GM23338 (cell line): Measurements from ENCODE around the gene KRT17. TPM values are rescaled to one million over a fixed set of nuclear protein-coding genes. Genes with fewer than 3 reads are reported as not detected.

Experiments used
- ATAC-seq: fragments of 200-7000 bp; cut with Tn5 transposase; 3 replicates; pipeline ENCODE4 v1.9.1; 2020
- DNase-seq: peaks from one replicate; pipeline ENCODE4 v3.0.0-alpha.2; 2015; ENCODE audit warnings: low spot score
- H2AFZ ChIP-seq: fragments of 200-600 bp; sonication (generic); 2 replicates; pipeline ENCODE4 v1.8.0; 2016; ENCODE audit warnings: antibody characterized with exemption, mild to moderate bottlenecking, moderate library complexity
- H3F3A ChIP-seq: fragments of 200-600 bp; sonication (generic); replicated peaks from 2 replicates; pipeline ENCODE4 v1.8.0; 2017; ENCODE audit warnings: antibody characterized with exemption, mixed run types, low read depth
- H3K27ac ChIP-seq: fragments of 200-600 bp; sonication (generic); 2 replicates; pipeline ENCODE4 v1.6.1; 2016; ENCODE audit warnings: low read depth
- H3K27me3 ChIP-seq: fragments of 200-600 bp; sonication (generic); 2 replicates; pipeline ENCODE4 v1.8.0; 2016; ENCODE audit warnings: mild to moderate bottlenecking, mixed run types, moderate library complexity; ENCODE audit not compliant: insufficient read depth
- H3K36me3 ChIP-seq: fragments of 200-600 bp; sonication (generic); 2 replicates; pipeline ENCODE4 v1.8.0; 2016; ENCODE audit warnings: mild to moderate bottlenecking; ENCODE audit not compliant: insufficient read depth
- H3K4me1 ChIP-seq: fragments of 200-600 bp; sonication (generic); 2 replicates; pipeline ENCODE4 v1.8.0; 2016; ENCODE audit warnings: mild to moderate bottlenecking, moderate library complexity; ENCODE audit not compliant: insufficient read depth
- H3K4me2 ChIP-seq: fragments of 200-600 bp; sonication (generic); 2 replicates; pipeline ENCODE4 v1.7.1; 2017; ENCODE audit warnings: mixed run types
- H3K4me3 ChIP-seq: fragments of 200-600 bp; sonication (generic); 2 replicates; pipeline ENCODE4 v1.6.1; 2016; ENCODE audit warnings: mixed run types
- H3K79me2 ChIP-seq: fragments of 200-600 bp; sonication (generic); replicated peaks from 2 replicates; pipeline ENCODE4 v1.8.0; 2017; ENCODE audit warnings: mild to moderate bottlenecking; ENCODE audit not compliant: insufficient read depth
- H3K9me2 ChIP-seq: fragments of 200-600 bp; sonication (generic); 2 replicates; pipeline ENCODE4 v1.8.0; 2017; ENCODE audit not compliant: insufficient read depth
- H4K20me1 ChIP-seq: fragments of 200-600 bp; sonication (generic); replicated peaks from 2 replicates; pipeline ENCODE4 v1.8.0; 2017; ENCODE audit warnings: mild to moderate bottlenecking; ENCODE audit not compliant: insufficient read depth
- H3K27ac Mint-ChIP-seq: 2 replicates; pipeline ENCODE4 v1.8.0; 2020; ENCODE audit warnings: inconsistent platforms, mild to moderate bottlenecking, moderate library complexity, mixed read lengths
- H3K27me3 Mint-ChIP-seq: 3 replicates; pipeline ENCODE4 v1.8.0; 2022; ENCODE audit warnings: low read depth, mild to moderate bottlenecking, moderate library complexity, mixed read lengths, inconsistent platforms; ENCODE audit not compliant: insufficient read depth, poor library complexity
- H3K36me3 Mint-ChIP-seq: 3 replicates; pipeline ENCODE4 v1.8.0; 2021; ENCODE audit warnings: low read depth, mild to moderate bottlenecking, inconsistent platforms, moderate library complexity, mixed read lengths
- H3K4me1 Mint-ChIP-seq: 3 replicates; pipeline ENCODE4 v1.8.0; 2020; ENCODE audit warnings: mild to moderate bottlenecking, inconsistent platforms, mixed read lengths
- H3K4me3 Mint-ChIP-seq: 3 replicates; pipeline ENCODE4 v1.8.0; 2021; ENCODE audit warnings: moderate library complexity, mild to moderate bottlenecking, inconsistent platforms, mixed read lengths
- H3K9me3 Mint-ChIP-seq: 3 replicates; pipeline ENCODE4 v1.8.0; 2020; ENCODE audit warnings: moderate library complexity, mild to moderate bottlenecking, inconsistent platforms, mixed read lengths
- CREB1 ChIP-seq: fragments of 250-450 bp; sonication (Bioruptor Pico); IDR thresholded peaks from 2 replicates; pipeline ENCODE4 v1.5.0; 2020; ENCODE audit warnings: low read depth, mild to moderate bottlenecking, moderate library complexity
- EZH2 ChIP-seq: fragments of 200-600 bp; sonication (generic); IDR thresholded peaks from one replicate; pipeline ENCODE4 v1.8.0; 2017; ENCODE audit warnings: antibody characterized with exemption, mild to moderate bottlenecking, low read depth; ENCODE audit not compliant: unreplicated experiment
- EZH2phosphoT487 ChIP-seq: fragments of 200-600 bp; sonication (generic); IDR thresholded peaks from one replicate; pipeline ENCODE4 v1.8.1; 2018; ENCODE audit warnings: antibody characterized with exemption; ENCODE audit not compliant: unreplicated experiment
- JUNB ChIP-seq: IDR thresholded peaks from one replicate; pipeline ENCODE4 v1.6.1; 2016; ENCODE audit warnings: antibody characterized with exemption; ENCODE audit not compliant: unreplicated experiment
- NANOG ChIP-seq: IDR thresholded peaks from 2 replicates; pipeline ENCODE4 v1.6.1; 2016; ENCODE audit warnings: antibody characterized with exemption, borderline replicate concordance
- POLR2AphosphoS5 ChIP-seq: IDR thresholded peaks from 2 replicates; pipeline ENCODE4 v1.6.1; 2016; ENCODE audit warnings: antibody characterized with exemption, low read depth
- STAT1 ChIP-seq: IDR thresholded peaks from one replicate; pipeline ENCODE4 v1.6.1; 2016; ENCODE audit warnings: antibody characterized with exemption; ENCODE audit not compliant: unreplicated experiment
- ZNF114 ChIP-seq: fragments of 250-450 bp; sonication (Bioruptor Pico); IDR thresholded peaks from 2 replicates; pipeline ENCODE4 v1.5.0; 2020; ENCODE audit warnings: mild to moderate bottlenecking, moderate library complexity
- ZNF331 ChIP-seq: fragments of 250-450 bp; sonication (Bioruptor Pico); IDR thresholded peaks from 2 replicates; pipeline ENCODE4 v1.5.0; 2020; ENCODE audit warnings: low read depth, mild to moderate bottlenecking, moderate library complexity
- polyA plus RNA-seq: library from polyadenylated mRNA; unstranded; fragments of >200 nt; fragmentation: Nextera tagmentation; extraction: Ambion mirVana; gene quantifications from 2 replicates; pipeline ENCODE4 v1.2.1, GENCODE V29; 2016
- total RNA-seq: library from RNA; depleted of rRNA; stranded (reverse); fragments of >200 nt; shearing (Covaris generic); gene quantifications from 2 replicates; pipeline ENCODE4 v1.2.3, GENCODE V29; 2014
- TF ChIP-seq, protein P1 (sequence below): IDR thresholded peaks from one replicate; pipeline ENCODE4 v1.6.1; 2018; ENCODE audit warnings: antibody characterized with exemption; ENCODE audit not compliant: unreplicated experiment
- TF ChIP-seq, protein P2 (sequence below), 2 experiments: fragments of 200-600 bp in 1 of 2; sonication (generic) in 1 of 2; conservative IDR thresholded peaks; 2 replicates each; pipeline versions ENCODE4 v1.5.1 to v1.6.1; 2016 to 2017; ENCODE audit warnings: antibody characterized with exemption in 2 of 2, low read depth in 2 of 2, mild to moderate bottlenecking in 2 of 2, moderate library complexity in 1 of 2
- TF ChIP-seq, protein P3 (sequence below): fragments of 250-450 bp; sonication (Bioruptor Pico); IDR thresholded peaks from 2 replicates; pipeline ENCODE4 v1.5.0; 2020; ENCODE audit warnings: mild to moderate bottlenecking, moderate library complexity
- TF ChIP-seq, protein P4 (sequence below): IDR thresholded peaks from 2 replicates; pipeline ENCODE4 v1.6.1; 2016; ENCODE audit warnings: antibody characterized with exemption

The KRT17 gene
- total and polyA plus RNA-seq, 2 experiments from 2014 or later = 0.63 to 1.8 TPM

DNA sequence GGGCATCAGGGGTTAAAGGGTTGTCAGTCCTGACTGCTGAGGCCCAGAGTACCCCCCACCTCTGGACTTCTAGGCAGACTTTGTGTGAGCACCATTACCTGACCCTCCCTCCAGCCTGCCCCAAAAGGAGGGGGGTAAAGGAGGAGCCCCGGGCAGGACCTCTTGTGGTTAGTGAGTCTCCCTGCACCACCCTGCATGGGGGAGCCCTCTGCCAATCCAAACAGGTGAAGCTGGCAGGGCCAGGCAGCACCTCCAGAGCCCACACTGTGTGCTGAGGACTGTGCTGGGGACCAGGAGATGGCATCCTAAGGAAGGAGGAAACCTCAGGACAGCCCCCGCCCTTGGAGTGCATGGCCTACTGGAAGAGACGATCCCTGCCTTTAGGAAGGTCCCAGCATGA is 35.1 kb downstream of the KRT17 start:
- Mint-ChIP-seq H3K9me3 (no peaks in the 10 kb centered on the region; the same call in 2 of the 3 replicates), H3K4me1 (peaks cover 4% of the 10 kb centered on the region), H3K27ac (no peak overlapping the region), H3K36me3 (no peaks in the 10 kb centered on the region), H3K27me3 (peaks cover 3% of the 10 kb centered on the region), H3K4me3 (no peak overlapping the region)
- H3K9me2 ChIP-seq = no peaks in the 10 kb centered on the region
- H3K27ac ChIP-seq = no peak overlapping the region
- H3K27me3 ChIP-seq = no peaks in the 10 kb centered on the region
- H3K36me3 ChIP-seq = no peaks in the 10 kb centered on the region
- ATAC-seq (peak; percentile 37; the same call in 1 of the 3 replicates), DNase-seq (peak; percentile 17)
- H3F3A ChIP-seq = no peaks in the 10 kb centered on the region
- H4K20me1 ChIP-seq = no peaks in the 10 kb centered on the region
- no peaks in the 10 kb centered on the region for H3K79me2 ChIP-seq
- H3K4me1 ChIP-seq = no peaks in the 10 kb centered on the region
- H3K4me2 ChIP-seq = no peak overlapping the region
- H3K4me3 ChIP-seq = no peak overlapping the region
- TF ChIP-seq JUNB (no peak), STAT1 (no peak), ZNF331 (CRISPR knock-in tag) (no peak), ZNF114 (CRISPR knock-in tag) (no peak), CREB1 (no peak), NANOG (no peak), POLR2AphosphoS5 (no peak), EZH2 (no peak), EZH2phosphoT487 (no peak)
- TF ChIP-seq, protein P1, sequence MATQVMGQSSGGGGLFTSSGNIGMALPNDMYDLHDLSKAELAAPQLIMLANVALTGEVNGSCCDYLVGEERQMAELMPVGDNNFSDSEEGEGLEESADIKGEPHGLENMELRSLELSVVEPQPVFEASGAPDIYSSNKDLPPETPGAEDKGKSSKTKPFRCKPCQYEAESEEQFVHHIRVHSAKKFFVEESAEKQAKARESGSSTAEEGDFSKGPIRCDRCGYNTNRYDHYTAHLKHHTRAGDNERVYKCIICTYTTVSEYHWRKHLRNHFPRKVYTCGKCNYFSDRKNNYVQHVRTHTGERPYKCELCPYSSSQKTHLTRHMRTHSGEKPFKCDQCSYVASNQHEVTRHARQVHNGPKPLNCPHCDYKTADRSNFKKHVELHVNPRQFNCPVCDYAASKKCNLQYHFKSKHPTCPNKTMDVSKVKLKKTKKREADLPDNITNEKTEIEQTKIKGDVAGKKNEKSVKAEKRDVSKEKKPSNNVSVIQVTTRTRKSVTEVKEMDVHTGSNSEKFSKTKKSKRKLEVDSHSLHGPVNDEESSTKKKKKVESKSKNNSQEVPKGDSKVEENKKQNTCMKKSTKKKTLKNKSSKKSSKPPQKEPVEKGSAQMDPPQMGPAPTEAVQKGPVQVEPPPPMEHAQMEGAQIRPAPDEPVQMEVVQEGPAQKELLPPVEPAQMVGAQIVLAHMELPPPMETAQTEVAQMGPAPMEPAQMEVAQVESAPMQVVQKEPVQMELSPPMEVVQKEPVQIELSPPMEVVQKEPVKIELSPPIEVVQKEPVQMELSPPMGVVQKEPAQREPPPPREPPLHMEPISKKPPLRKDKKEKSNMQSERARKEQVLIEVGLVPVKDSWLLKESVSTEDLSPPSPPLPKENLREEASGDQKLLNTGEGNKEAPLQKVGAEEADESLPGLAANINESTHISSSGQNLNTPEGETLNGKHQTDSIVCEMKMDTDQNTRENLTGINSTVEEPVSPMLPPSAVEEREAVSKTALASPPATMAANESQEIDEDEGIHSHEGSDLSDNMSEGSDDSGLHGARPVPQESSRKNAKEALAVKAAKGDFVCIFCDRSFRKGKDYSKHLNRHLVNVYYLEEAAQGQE = no peak
- TF ChIP-seq, protein P2, sequence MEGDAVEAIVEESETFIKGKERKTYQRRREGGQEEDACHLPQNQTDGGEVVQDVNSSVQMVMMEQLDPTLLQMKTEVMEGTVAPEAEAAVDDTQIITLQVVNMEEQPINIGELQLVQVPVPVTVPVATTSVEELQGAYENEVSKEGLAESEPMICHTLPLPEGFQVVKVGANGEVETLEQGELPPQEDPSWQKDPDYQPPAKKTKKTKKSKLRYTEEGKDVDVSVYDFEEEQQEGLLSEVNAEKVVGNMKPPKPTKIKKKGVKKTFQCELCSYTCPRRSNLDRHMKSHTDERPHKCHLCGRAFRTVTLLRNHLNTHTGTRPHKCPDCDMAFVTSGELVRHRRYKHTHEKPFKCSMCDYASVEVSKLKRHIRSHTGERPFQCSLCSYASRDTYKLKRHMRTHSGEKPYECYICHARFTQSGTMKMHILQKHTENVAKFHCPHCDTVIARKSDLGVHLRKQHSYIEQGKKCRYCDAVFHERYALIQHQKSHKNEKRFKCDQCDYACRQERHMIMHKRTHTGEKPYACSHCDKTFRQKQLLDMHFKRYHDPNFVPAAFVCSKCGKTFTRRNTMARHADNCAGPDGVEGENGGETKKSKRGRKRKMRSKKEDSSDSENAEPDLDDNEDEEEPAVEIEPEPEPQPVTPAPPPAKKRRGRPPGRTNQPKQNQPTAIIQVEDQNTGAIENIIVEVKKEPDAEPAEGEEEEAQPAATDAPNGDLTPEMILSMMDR (conservative IDR thresholded peaks at IDR 0.05; ENCODE audit: low read depth in 2 of 2) = no peak
- TF ChIP-seq, protein P3, sequence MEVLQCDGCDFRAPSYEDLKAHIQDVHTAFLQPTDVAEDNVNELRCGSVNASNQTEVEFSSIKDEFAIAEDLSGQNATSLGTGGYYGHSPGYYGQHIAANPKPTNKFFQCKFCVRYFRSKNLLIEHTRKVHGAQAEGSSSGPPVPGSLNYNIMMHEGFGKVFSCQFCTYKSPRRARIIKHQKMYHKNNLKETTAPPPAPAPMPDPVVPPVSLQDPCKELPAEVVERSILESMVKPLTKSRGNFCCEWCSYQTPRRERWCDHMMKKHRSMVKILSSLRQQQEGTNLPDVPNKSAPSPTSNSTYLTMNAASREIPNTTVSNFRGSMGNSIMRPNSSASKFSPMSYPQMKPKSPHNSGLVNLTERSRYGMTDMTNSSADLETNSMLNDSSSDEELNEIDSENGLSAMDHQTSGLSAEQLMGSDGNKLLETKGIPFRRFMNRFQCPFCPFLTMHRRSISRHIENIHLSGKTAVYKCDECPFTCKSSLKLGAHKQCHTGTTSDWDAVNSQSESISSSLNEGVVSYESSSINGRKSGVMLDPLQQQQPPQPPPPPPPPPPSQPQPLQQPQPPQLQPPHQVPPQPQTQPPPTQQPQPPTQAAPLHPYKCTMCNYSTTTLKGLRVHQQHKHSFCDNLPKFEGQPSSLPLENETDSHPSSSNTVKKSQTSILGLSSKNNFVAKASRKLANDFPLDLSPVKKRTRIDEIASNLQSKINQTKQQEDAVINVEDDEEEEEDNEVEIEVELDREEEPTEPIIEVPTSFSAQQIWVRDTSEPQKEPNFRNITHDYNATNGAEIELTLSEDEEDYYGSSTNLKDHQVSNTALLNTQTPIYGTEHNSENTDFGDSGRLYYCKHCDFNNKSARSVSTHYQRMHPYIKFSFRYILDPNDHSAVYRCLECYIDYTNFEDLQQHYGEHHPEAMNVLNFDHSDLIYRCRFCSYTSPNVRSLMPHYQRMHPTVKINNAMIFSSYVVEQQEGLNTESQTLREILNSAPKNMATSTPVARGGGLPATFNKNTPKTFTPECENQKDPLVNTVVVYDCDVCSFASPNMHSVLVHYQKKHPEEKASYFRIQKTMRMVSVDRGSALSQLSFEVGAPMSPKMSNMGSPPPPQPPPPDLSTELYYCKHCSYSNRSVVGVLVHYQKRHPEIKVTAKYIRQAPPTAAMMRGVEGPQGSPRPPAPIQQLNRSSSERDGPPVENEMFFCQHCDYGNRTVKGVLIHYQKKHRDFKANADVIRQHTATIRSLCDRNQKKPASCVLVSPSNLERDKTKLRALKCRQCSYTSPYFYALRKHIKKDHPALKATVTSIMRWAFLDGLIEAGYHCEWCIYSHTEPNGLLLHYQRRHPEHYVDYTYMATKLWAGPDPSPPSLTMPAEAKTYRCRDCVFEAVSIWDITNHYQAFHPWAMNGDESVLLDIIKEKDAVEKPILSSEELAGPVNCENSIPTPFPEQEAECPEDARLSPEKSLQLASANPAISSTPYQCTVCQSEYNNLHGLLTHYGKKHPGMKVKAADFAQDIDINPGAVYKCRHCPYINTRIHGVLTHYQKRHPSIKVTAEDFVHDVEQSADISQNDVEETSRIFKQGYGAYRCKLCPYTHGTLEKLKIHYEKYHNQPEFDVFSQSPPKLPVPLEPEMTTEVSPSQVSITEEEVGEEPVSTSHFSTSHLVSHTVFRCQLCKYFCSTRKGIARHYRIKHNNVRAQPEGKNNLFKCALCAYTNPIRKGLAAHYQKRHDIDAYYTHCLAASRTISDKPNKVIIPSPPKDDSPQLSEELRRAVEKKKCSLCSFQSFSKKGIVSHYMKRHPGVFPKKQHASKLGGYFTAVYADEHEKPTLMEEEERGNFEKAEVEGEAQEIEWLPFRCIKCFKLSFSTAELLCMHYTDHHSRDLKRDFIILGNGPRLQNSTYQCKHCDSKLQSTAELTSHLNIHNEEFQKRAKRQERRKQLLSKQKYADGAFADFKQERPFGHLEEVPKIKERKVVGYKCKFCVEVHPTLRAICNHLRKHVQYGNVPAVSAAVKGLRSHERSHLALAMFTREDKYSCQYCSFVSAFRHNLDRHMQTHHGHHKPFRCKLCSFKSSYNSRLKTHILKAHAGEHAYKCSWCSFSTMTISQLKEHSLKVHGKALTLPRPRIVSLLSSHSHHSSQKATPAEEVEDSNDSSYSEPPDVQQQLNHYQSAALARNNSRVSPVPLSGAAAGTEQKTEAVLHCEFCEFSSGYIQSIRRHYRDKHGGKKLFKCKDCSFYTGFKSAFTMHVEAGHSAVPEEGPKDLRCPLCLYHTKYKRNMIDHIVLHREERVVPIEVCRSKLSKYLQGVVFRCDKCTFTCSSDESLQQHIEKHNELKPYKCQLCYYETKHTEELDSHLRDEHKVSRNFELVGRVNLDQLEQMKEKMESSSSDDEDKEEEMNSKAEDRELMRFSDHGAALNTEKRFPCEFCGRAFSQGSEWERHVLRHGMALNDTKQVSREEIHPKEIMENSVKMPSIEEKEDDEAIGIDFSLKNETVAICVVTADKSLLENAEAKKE = no peak
- TF ChIP-seq, protein P4, sequence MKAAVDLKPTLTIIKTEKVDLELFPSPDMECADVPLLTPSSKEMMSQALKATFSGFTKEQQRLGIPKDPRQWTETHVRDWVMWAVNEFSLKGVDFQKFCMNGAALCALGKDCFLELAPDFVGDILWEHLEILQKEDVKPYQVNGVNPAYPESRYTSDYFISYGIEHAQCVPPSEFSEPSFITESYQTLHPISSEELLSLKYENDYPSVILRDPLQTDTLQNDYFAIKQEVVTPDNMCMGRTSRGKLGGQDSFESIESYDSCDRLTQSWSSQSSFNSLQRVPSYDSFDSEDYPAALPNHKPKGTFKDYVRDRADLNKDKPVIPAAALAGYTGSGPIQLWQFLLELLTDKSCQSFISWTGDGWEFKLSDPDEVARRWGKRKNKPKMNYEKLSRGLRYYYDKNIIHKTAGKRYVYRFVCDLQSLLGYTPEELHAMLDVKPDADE = no peak
- H2AFZ ChIP-seq = no peak overlapping the region
